GM19238 (cell line): ENCODE data around the gene CNIH3.
"Not testable (repeated sequence)": the region's sequence is repeated elsewhere in the genome, so short reads cannot be mapped to it uniquely, and the experiment has no call there.

Experiments
- DNase-seq: peaks from one replicate; pipeline ENCODE4 v3.0.0; 2011; ENCODE audit warnings: low spot score; ENCODE audit not compliant: insufficient read length

The CNIH3 gene

GRCh38 chr1:224615861-224616755 lies at the start of gene CNIH3:
Gene CNIH3, plus strand, starts transcription at chr1:224616317. Its CDS starts 858 bp downstream, at chr1:224617175.
- no peak for DNase-seq

GRCh38 chr1:224566492-224566891 lies 49.6 kb upstream of the CNIH3 start:
- DNase-seq, result not testable (repeated sequence)

- DNase-seq, result no peak
Observed at GRCh38 chr1:224569276-224569675, 46.8 kb upstream of the CNIH3 start.

DNA sequence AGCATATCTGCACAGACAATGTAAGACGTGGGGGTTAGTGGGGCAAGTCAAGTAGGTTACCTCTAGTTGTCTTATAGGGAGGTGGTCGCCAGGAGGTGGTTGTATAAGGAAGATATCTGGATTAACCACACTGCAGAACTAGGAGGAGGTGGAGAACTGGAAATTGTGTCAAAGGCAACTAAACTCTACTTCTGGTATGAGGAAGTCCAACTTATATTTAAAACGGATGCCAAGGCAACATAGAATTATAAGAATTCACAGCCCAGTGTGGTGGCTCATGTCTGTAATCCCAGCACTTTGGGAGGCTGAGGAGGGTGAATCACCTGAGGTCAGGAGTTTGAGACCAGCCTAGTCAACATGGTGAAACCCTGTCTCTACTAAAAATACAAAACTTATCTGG lies 44.1 kb upstream of the CNIH3 start:
- not testable (repeated sequence) for DNase-seq

GRCh38 chr1:224579526-224579925 lies 36.6 kb upstream of the CNIH3 start:
- no peak for DNase-seq

DNA sequence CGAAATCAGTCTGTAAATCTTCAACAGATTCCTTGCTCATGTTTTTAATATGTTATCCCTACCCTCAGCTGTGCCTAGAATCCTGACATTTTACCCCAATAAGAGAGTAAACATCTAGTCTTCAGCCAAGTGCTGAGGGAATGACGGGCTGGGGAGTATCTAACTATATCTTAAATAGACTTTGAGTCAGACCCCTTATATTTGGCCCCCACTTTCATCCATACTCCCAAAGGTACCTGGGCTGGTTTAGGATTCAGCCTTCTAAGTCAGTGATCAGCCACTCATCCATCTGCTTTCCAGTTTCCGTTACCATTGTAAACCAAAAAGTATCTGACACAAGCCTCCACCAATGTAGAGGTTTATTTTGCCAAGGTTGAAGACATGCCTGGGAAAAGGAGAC lies 36.1 kb upstream of the CNIH3 start:
- no peak for DNase-seq

DNA sequence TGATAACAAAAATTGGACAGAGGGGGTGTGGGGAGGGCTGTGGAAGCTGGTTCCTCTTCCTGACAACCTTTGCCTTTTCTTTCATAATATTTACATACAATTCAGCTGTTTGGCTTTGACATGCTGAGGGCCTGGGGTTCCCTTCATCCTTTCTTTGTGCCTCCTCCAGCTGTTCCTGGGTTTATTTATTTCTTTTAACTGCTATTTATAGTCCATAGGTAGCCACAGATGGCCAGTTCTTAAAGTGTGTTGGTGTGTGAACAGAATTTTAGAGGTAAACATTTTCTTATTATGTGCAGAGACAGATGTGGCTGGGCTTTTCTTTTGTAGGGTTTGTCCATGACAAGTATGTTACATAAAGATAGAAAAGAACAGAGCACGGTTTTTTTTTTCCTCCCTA lies 34.1 kb upstream of the CNIH3 start:
- no peak for DNase-seq

- DNase-seq, result no peak
Observed at GRCh38 chr1:224583774-224584173, 32.3 kb upstream of the CNIH3 start.

- no peak for DNase-seq
Observed at GRCh38 chr1:224585051-224585450, 31.1 kb upstream of the CNIH3 start.

DNA sequence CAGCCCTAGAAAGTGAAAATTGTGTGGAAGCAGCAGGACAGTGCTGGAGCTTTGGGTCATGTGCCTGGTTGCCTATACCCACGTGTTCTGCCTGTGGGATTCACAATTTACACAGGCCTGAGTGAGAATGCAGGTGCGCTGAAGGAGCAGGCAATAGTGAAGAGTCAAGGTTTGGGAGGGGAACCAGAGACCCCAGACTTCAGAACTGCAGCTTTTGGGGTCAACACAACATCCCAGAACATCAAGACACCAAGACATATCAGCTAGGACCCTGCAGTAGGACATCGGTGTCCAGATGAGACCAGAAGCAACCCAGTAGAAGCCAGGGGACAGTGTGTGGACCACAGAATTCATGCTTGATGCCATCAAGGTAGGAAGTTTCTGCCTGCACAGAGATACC lies 29.1 kb upstream of the CNIH3 start:
- no peak for DNase-seq

- no peak for DNase-seq
Observed at GRCh38 chr1:224588515-224588914, 27.6 kb upstream of the CNIH3 start.

- DNase-seq, result no peak
Observed at GRCh38 chr1:224589006-224589405, 27.1 kb upstream of the CNIH3 start.

DNA sequence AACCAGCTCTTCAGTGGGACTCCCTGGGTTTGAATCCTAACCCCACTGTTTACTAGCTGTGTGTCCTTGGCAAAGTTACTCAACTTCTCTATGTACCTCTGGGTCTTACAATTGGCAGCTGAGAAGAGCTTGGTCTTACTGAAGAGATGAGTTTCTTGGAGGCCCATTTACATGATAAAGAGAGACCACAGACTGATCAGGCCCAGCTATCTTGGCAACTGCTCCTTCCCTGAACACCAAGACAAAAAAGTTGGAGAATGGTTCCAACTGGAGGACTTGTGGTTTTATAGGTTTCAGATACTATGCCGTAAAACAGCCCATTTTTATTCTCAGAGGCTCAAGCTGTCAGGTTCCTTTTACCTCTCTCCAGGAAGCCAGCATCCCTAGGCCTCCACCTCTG lies 24.8 kb upstream of the CNIH3 start:
- DNase-seq, result no peak

- no peak for DNase-seq
Observed at GRCh38 chr1:224592636-224593582, 23.2 kb upstream of the CNIH3 start.

DNA sequence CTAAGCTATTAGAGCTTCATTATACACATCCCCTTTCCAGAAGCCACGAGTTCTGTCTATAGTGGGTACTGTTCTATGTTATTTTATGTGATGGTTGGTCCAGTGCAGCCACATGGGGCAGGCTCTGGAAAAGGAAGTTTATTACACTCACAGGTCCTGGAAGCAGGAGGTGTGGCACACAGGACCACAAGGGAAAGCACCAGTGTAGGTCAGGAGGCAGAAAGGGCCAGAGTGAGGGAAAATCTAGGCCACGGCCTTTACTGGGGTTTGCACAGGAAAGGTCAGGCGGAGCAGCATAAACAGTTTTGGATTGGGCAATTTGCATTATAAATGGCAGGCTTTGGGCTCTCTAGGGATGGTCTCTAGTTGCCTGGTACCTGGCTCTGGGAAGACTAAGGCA lies 21.8 kb upstream of the CNIH3 start:
- DNase-seq, result no peak

- no peak for DNase-seq
Observed at GRCh38 chr1:224594851-224595250, 21.3 kb upstream of the CNIH3 start.

DNA sequence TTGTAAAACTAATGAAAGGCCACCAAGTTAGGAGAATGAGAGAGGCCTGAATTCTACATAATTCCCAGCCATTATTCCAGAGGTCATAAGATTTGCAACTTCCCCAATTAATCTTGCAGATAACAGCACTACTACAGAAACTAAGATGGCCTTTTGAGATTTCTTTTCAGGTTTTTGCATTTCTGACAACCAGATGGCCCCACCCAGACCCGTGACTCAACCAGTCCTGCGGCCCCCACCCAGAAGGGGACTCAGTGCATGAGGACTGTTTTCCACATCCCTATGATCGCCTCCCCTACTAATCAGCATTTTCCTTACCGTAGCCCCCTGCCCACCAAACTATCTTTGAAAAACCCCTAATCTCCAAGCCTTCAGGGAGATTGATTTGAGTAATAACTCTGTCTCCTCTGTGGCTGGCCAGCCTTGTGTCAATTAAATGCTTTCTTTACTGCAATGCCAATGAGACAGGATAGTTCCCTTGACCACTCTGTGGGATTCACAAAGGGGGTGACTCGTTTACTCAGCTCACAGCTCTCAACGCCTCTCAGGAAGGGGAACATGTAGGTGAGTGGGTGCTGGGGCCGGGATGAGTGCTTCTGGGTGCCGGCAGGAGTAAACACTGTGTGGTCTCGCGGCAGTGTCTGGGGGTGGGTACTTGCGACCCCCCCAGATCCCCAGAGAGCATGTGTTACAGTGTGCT lies 10.5 kb upstream of the CNIH3 start:
- no peak for DNase-seq

DNA sequence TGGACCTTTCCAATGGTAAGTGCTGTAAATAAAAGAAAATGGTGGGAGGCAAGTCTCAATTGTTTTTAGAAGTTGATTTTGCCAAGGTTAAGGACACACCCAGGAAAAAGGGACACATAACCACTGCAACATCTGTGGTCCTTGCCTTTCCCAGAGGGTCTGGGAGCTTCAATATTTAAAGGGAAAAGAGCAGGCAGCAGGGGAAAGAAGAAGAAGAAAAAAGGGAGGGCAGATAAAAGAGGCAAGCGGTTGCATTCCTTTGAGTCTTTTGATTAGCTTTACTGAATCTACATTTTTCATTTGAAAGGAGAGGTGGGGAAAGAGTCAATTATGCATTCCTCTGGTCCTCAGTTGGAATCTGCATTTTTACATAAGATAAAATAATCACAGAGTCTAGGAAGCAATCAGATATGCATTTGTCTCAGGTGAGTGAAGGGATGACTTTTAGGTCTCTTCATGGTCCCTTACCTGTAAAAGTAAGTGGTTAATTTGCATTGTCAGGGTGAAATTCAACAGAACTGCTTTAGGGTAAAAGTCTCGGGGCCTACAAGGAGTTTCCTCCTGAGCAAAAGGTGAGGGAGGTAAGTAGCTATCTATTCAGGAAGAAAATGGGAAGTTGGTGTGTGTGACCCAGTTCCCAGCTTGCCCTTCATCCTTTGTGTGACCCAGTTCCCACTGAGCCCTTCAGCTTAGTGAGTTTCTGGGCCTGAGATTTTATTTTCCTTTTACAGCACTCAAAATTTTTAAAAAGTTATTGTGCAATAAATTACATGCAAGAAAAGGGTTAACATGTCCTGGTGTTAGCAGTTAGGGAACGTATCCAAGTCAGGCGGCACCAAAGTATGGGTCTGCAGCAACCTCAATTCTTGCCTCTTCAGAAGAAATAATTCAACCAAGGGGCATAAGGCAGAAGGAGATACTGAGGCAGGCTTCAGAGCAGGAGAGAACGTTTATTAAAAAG lies 8.6 kb upstream of the CNIH3 start:
- DNase-seq, result no peak

- DNase-seq, result no peak
Observed at GRCh38 chr1:224609333-224609732, 6.8 kb upstream of the CNIH3 start.

GRCh38 chr1:224612246-224612645 lies 3.9 kb upstream of the CNIH3 start:
- no peak for DNase-seq
